Endometrium (tissue), 2 donors: ENCODE measurements around the gene OR2D2.
"Not testable (repeated sequence)": the region's sequence is repeated elsewhere in the genome, so short reads cannot be mapped to it uniquely, and the experiment has no call there.

Experiments
- FAIRE-seq: peaks from 2 replicates; lab custom pipeline; 2012; peaks lifted over from hg19 to GRCh38; lab: Jason Lieb, UNC
- donor health status: control.
- donor health status: control.

OR2D2 gene

DNA sequence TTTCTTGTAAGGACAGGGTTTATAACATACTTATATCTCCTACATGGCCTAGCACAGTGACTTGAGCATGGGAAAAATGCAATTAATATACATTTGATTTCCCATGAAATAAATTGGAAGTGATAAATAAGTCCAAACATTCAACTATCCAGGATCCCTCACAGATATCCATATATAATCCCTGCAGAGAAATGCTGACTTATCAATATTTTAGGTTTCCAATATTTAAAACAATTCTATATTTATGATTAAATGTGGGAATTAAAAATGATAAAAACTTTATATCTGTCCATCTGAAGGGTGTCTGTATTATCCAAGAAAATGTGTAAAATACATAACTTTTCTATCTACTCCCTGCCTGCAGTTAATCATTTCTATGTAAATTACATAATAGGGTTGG is 9.5 kb downstream of the OR2D2 start:
- no peak for FAIRE-seq

DNA sequence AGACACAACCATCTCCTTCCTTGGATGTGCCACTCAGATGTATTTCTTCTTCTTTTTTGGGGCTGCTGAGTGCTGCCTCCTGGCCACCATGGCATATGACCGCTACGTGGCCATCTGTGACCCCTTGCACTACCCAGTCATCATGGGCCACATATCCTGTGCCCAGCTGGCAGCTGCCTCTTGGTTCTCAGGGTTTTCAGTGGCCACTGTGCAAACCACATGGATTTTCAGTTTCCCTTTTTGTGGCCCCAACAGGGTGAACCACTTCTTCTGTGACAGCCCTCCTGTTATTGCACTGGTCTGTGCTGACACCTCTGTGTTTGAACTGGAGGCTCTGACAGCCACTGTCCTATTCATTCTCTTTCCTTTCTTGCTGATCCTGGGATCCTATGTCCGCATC is 15.4 kb downstream of the OR2D2 start:
- FAIRE-seq, result no peak

DNA sequence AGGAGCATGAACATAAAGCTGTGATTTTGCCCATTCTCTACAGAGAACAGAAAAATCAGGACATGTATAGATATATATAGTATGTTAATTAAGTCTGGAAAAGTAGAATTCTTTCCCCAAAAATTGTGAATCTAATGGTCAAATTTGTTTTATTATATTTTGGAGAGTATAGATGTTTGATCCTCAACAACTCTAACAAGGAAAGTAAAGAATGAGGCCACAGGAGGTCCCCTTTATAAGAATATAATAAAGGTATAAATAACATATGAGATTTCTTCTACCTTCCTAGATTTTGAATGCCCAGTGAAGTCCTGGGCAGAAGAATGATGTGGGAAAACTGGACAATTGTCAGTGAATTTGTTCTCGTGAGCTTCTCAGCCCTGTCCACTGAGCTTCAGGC is 16.0 kb downstream of the OR2D2 start, which contains the start of gene OR10A4:
Gene OR10A4 (plus strand): TSS at position 301 of the 400 bp plus-strand sequence. CDS start 23 bp downstream, at position 324.
- FAIRE-seq, result no peak

DNA sequence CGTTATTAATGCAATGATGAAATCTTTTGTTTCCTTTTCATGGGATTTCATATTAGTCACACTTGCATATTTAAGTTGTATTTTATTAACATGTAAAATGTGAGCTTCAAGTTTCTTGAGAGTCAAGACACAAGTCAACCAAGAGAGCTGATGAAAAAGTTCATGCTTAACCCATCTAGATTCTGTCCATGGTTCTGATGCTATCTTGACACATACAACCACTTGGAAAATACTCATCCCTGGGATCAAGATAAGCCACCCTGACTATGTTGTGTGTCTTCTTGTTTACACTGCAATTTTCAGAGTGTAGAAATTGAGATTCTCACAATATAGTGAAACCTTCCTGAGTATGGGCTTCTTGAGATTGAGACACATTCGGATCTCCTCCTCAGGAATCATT is 16.5 kb downstream of the OR2D2 start:
- no peak for FAIRE-seq

DNA sequence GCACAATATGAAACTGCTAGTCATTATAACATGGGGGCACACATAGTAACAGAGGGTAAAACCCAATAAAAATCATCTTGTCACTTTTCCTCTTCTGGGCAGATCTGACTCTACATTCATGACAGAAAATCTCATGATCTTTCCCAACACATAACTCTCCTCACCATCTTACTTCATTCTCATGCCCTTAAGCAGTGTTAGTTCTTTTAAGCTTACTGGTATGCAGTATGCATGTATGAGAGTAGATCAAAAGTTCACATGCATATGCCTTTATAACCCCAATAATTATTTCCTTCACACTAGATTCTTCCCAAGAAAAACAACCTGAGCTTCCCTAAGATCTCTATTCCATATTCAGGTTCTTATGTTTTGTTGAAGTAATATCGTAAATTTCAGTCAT is 21.0 kb downstream of the OR2D2 start:
- no peak for FAIRE-seq

DNA sequence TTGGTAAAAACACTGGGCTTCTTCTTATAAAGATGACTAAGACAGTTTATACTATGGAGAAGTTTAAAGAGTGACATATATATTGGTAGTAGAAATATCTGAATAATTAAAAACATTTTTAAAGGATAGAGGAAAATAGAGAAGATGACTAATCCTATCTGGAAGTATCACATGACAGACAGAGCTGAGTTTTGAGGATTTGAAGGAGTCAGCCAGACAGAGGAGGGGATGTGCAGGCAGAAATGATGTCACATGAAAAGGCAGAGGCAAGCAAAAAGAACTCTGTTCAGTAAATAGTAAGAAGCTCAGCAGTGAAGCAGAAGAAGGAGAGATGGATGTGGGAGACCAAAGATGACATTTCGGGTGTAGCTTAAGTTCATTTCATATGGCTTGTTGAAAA is 27.9 kb downstream of the OR2D2 start:
- no peak for FAIRE-seq

DNA sequence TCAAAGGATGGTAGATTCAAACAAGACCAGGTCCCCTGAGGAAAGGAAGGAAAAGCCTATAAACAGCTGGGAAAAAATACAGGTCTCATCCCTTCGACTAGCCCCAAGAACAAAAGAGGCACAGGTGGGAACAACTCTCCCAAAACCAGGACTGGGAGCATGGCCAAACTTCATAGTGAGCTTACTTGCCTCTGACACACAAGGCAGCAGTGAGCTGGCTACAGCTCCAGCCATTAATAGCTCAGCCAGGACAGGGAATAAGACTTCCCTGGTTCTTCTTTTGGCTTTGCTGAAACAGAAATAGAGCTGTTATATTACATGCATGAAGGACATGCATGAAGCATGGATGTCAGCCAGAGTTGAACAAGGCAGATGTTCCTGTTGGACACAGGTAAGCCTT is 29.3 kb downstream of the OR2D2 start, which contains the start of gene OR10A2:
Gene OR10A2 (plus strand): TSS at position 97 of the 400 bp plus-strand sequence. CDS start 6,698 bp downstream, outside the sequence.
- FAIRE-seq, result no peak

DNA sequence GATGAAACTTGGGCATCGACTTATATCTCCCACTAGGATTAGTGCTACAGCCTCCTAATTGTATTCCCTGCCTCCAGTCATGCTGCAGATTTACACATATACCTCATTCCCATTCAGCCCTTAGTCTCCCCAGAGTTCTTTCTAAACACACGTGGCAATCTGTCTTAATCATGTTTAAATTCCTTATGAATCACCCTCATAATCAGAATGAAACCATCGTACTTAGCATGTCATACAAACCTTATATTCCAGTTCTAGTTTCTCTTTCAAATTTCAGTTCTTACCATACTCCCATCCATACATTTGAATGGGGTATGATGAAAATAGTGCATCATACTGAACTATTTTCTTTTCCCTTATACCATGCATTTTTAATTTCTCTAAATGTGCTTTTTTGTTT is 35.4 kb downstream of the OR2D2 start:
- no peak for FAIRE-seq

DNA sequence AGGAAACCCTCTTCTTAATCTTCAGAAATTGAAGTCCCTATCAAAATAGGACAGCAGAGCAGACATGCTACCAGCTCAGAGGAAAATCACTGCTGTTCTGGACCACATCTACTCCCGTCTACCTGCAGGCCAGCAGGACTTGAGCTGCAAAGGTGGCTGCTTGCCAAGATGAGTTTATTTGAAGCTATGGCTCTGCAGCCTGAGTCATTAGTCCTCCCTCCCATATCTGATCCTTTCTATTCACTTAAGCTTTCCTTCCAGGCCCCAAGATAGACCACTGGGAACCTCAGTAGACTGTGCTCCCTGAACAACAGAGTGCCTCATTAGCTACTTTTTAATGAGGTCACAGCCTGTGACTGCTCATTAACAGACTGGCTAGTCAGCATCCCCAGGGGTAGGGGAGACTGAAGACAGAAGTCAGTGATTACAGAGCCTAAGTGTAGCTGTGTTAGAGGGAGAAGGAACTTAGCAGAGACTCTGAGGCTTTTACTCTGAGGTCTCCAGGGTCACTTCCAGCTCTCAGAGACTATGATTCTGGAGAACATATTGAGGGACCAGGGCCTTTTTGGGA is 36.2 kb downstream of the OR2D2 start:
- FAIRE-seq, result no peak

DNA sequence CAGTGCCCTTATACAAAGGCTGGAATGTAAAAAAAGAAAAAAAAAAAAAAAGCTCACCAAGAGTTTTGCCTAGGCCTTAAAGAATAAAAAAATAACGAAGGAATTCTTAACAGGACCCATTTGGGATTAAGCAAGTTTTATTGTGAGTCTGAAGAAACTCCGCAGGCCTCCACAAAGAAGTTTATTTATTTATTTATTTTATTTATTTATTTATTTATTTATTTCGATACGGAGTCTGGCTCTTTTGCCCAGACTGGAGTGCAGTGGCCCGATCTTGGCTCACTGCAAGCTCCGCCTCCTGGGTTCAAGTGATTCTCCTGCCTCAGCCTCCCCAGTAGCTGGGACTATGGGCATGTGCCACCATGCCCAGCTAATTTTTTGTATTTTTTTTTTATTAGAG is 37.5 kb downstream of the OR2D2 start:
- FAIRE-seq, result not testable (repeated sequence)

DNA sequence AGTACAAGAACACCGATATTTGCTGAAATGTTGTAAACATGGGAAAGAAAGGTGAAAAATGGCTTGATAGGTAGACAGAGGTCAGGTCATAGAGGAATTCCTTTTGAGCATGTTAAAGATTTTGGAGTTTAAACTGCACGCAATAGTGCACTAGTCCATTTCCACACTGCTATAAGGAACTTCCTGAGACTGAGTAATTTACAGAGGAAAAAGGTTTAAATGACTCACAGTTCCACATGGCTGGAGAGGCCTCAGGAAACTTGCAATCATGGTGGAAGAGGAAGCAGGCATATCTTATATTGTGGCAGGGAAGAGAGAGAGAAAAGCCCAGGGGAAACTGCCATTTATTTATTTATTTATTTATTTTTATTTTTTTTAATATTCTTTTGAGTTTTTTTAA is 41.8 kb downstream of the OR2D2 start:
- no peak for FAIRE-seq

DNA sequence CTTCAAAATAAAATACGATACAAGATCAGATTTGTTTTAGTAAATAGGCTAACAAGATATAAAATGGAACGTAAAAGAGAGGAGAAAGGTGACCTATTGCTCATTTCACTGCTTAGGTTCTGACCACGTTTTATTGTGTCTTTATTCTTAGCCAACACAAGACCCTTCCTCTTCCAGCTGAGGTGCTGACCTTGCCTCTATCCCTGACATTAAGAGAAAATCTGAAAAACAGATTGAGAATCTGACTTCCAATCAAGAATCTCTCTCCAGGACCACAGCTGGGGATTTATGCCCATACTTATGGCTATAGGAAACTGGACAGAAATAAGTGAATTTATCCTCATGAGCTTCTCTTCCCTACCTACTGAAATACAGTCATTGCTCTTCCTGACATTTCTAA is 46.9 kb downstream of the OR2D2 start, which contains the start of gene OR10A5:
Gene OR10A5 (plus strand): TSS at position 301 of the 400 bp plus-strand sequence. CDS start 0 bp downstream, at position 301.
- no peak for FAIRE-seq

DNA sequence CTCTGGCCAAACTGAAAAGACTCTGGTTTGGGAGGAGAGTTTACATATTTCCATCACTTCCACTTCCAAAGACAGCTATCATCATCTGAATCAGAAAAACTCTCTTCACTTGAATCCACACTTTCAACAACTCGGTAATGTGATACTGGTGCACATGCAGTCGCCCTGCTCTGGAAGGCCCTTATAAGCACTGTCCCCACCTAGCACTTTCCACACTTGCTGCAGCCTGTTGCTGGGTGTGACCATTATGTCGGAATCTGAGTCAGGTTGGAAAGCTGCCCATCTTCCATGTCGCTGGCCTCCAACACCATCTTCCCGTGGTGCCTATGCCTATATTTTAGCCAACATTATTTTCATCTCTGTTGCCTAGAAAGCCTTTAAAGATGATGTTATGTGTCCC is 47.9 kb downstream of the OR2D2 start:
- FAIRE-seq, result no peak

DNA sequence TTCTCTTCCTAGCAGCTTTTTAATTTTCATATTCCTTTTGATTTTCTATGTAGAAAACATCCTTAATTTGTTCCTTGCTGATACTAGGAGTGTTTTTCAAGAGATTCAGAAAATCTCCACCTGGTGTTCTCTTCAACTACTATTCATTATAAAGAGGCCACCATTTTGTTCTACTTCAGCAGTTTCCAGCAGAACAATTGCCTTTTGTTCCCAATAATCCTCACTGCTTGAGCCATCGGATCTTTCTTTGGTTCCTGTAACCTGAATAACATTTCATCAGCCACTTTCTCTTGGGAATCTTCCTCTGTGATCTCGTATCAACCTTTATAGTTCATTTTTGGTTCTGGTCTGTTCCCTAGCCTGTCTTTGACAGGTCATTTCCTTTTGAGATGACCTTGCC is 48.6 kb downstream of the OR2D2 start:
- FAIRE-seq, result no peak

DNA sequence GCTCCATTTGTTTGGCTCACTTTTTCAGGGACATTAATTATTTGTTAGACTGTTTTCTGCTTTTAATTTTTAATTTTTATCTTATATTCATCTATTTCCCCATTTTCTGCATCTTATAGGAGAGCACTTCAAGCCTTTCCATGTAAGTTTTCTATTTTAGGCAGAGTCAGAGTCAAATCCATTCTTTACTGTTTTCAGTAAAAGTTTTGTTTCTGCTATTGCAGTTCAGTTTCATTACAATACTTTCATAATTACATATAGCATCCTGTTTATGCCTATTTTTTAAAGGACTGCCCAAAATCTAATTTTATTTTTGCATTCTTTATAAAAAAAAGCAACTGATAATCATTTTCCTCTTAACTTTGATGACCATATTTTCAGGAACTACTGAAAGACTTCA is 50.6 kb downstream of the OR2D2 start:
- FAIRE-seq, result no peak
